ENCODE data around the gene CES2.
"Not testable (repeated sequence)": the region's sequence is repeated elsewhere in the genome, so short reads cannot be mapped to it uniquely, and the experiment has no call there.

The CES2 gene

DNA sequence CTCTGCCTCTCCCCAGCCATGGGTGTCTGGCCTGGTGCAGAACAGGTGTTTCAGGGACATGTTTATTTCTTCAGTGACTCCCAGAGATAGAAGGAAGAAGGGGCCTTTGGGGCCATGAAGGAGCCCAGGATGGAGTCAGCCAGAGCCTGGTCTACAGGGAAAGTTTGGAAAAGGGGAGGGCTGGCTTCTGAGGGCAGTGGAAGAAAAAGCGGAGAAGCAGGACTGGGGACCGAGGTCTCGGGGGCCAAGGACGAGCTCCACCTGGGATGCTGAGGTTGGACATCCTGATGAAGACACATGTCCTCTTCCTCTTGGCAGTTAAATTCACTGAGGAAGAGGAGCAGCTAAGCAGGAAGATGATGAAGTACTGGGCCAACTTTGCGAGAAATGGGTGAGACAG is 7.7 kb downstream of the CES2 start:
- peaks cover 0 to 7% (median 5%) of the 10 kb centered on the region in 4 experiments for H3K4me1 ChIP-seq (ENCODE audit: control extremely low read depth in 1 of 4, control insufficient read depth in 4 of 4, insufficient read depth in 4 of 4, low read length in 3 of 4)
- POLR2A ChIA-PET: no interaction called here
- DNase-seq: no peak
- H3K27me3 ChIP-seq (replicated peaks in 2 of 5; ENCODE audit: control insufficient read depth in 4 of 5, insufficient read depth in 5 of 5, low read length in 4 of 5): peaks cover 0 to 5% (median 4%) of the 10 kb centered on the region in 5 experiments
- no peak overlapping the region for H3K27ac ChIP-seq (ENCODE audit: insufficient read depth in 1 of 2, low read depth in 1 of 2, low read length in 2 of 2, poor library complexity in 1 of 2, severe bottlenecking in 2 of 2)
- CTCF ChIA-PET: interaction anchor here (0.8 to 3.6 kb wide), 9 partner anchors 9 to 250 kb away, joined by 3 to 13 read pairs (median 3); partner anchors contain the start of gene CIAO2B
- H3K36me3 ChIP-seq (ENCODE audit: control insufficient read depth in 4 of 4, insufficient read depth in 4 of 4, low read length in 3 of 4): peaks cover 14 to 60% (median 51%) of the 10 kb centered on the region in 4 experiments
- 100% methylated on average over 5 of the region's 5 CpGs for WGBS (ENCODE audit: insufficient coverage)
- H3K9me3 ChIP-seq (ENCODE audit: control extremely low read depth in 1 of 5, control insufficient read depth in 4 of 5, insufficient read depth in 2 of 5, low read depth in 1 of 5, low read length in 4 of 5): no peaks in the 10 kb centered on the region
- no peak overlapping the region for H3K4me3 ChIP-seq (ENCODE audit: control insufficient read depth in 1 of 7, extremely low read depth in 1 of 7, insufficient read depth in 4 of 7, low read depth in 2 of 7, low read length in 6 of 7)

DNA sequence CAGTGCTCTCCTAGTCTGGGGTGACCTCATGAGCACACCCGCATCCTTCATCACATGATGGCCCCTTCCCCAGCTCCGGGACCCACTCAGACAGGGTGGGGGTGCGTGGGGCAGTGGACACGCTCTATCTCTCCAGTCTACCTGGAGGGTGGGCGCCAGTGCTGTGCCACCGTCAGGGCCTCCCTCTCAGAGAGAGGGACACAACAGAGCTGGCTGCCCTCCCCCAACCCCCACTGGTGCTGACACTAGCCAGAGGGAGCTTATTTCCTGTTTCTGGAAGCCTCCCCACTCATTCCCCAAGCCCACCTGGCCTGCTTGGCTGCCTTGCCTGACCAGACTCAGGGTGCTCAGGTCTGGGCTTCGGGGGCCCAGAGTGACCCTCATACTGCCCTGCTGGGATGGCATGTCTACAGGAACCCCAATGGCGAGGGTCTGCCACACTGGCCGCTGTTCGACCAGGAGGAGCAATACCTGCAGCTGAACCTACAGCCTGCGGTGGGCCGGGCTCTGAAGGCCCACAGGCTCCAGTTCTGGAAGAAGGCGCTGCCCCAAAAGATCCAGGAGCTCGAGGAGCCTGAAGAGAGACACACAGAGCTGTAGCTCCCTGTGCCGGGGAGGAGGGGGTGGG is 8.2 kb downstream of the CES2 start:
- H3K36me3 ChIP-seq (ENCODE audit: control insufficient read depth in 4 of 4, insufficient read depth in 4 of 4, low read length in 3 of 4): peaks cover 14 to 55% (median 46%) of the 10 kb centered on the region in 4 experiments
- POLR2A ChIA-PET: no interaction called here
- 96% methylated on average over 14 of the region's 15 CpGs for WGBS (ENCODE audit: insufficient coverage)

DNA sequence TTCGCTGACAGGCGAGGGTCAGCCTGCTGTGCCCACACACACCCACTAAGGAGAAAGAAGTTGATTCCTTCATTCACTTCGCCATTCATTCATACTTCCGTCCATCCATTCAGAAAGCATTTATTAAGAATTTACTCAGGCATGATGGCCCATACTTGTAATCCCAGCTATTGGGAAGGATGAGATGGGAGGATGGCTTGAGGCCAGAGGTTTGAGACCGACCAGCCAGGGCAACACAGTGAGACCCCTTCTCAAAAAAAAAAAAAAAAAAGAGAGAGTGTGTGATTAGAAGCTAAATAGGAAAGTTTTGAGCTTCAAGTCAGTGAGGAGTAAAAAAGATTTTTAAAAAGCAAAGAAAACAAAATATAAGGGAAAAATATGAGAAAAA is 8.7 kb downstream of the CES2 start:
- DNase-seq: no peak
- 80% methylated on average over 1 of the region's 5 CpGs for WGBS (ENCODE audit: insufficient coverage)
- CTCF ChIA-PET: interaction anchor here (1.0 to 3.6 kb wide), 7 partner anchors 10 to 230 kb away, joined by 3 to 13 read pairs (median 3); partner anchors contain the start of gene CIAO2B

More for the DNA sequence above, 8.2 kb downstream of the CES2 start:
- no peak for DNase-seq
- Histone ChIP-seq H3K4me1 (ENCODE audit: control extremely low read depth in 1 of 4, control insufficient read depth in 4 of 4, insufficient read depth in 4 of 4, low read length in 3 of 4) (peaks cover 0 to 12% (median 11%) of the 10 kb centered on the region in 4 experiments), H3K9me3 (ENCODE audit: control extremely low read depth in 1 of 5, control insufficient read depth in 4 of 5, insufficient read depth in 2 of 5, low read depth in 1 of 5, low read length in 4 of 5) (no peaks in the 10 kb centered on the region), H3K27me3 (replicated peaks in 2 of 5; ENCODE audit: control insufficient read depth in 4 of 5, insufficient read depth in 5 of 5, low read length in 4 of 5) (peaks cover 3 to 11% (median 7%) of the 10 kb centered on the region in 5 experiments), H3K4me3 (ENCODE audit: control insufficient read depth in 1 of 7, extremely low read depth in 1 of 7, insufficient read depth in 4 of 7, low read depth in 2 of 7, low read length in 6 of 7) (no peak overlapping the region), H3K27ac (ENCODE audit: insufficient read depth in 1 of 2, low read depth in 1 of 2, low read length in 2 of 2, poor library complexity in 1 of 2, severe bottlenecking in 2 of 2) (no peak overlapping the region)
- CTCF ChIA-PET: interaction anchor here (1.0 to 3.6 kb wide), 10 partner anchors 9 to 250 kb away, joined by 3 to 13 read pairs (median 3); partner anchors contain the start of gene CIAO2B

DNA sequence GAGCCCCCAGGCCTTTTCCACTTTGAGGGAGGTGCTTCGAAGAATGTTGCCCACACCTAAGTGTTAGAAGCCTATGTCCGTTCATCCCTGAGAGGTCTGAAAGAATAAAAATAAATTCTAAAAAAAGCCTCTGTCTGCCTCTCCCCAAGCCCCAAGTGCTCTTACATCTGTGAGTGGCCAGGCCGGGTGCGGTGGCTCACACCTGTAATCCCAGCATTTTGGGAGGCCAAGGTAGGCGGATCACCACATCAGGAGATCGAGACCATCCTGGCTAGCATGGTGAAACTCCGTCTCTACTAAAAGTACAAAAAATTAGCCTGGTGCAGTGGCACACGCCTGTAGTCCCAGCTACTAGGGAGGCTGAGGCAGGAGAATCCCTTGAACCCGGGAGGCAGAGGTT is 9.7 kb downstream of the CES2 start:
- DNase-seq; H3K9me3 ChIP-seq (ENCODE audit: control extremely low read depth in 1 of 5, control insufficient read depth in 4 of 5, insufficient read depth in 2 of 5, low read depth in 1 of 5, low read length in 4 of 5); POLR2A ChIA-PET; H3K4me3 ChIP-seq (ENCODE audit: control insufficient read depth in 1 of 7, extremely low read depth in 1 of 7, insufficient read depth in 4 of 7, low read depth in 2 of 7, low read length in 6 of 7); H3K27ac ChIP-seq (ENCODE audit: insufficient read depth in 1 of 2, low read depth in 1 of 2, low read length in 2 of 2, poor library complexity in 1 of 2, severe bottlenecking in 2 of 2): not testable (repeated sequence)
- CTCF ChIA-PET: interaction anchor here (1.0 to 3.6 kb wide), 3 partner anchors 23 to 63 kb away, joined by 3 to 13 read pairs (median 3); no protein-coding TSS in a partner anchor
- Histone ChIP-seq H3K36me3 (ENCODE audit: control insufficient read depth in 4 of 4, insufficient read depth in 4 of 4, low read length in 3 of 4) (peaks cover 10 to 41% (median 36%) of the 10 kb centered on the region in 4 experiments), H3K27me3 (replicated peaks in 2 of 5; ENCODE audit: control insufficient read depth in 4 of 5, insufficient read depth in 5 of 5, low read length in 4 of 5) (peaks cover 3 to 25% (median 14%) of the 10 kb centered on the region in 5 experiments), H3K4me1 (ENCODE audit: control extremely low read depth in 1 of 4, control insufficient read depth in 4 of 4, insufficient read depth in 4 of 4, low read length in 3 of 4) (peaks cover 0 to 17% (median 14%) of the 10 kb centered on the region in 4 experiments)
- WGBS (ENCODE audit: insufficient coverage): 100% methylated on average over 8 of the region's 9 CpGs

More for the DNA sequence above, 8.7 kb downstream of the CES2 start:
- no peak overlapping the region for H3K27ac ChIP-seq (ENCODE audit: insufficient read depth in 1 of 2, low read depth in 1 of 2, low read length in 2 of 2, poor library complexity in 1 of 2, severe bottlenecking in 2 of 2)
- no peaks in the 10 kb centered on the region for H3K9me3 ChIP-seq (ENCODE audit: control extremely low read depth in 1 of 5, control insufficient read depth in 4 of 5, insufficient read depth in 2 of 5, low read depth in 1 of 5, low read length in 4 of 5)
- peaks cover 0 to 17% (median 14%) of the 10 kb centered on the region in 4 experiments for H3K4me1 ChIP-seq (ENCODE audit: control extremely low read depth in 1 of 4, control insufficient read depth in 4 of 4, insufficient read depth in 4 of 4, low read length in 3 of 4)
- POLR2A ChIA-PET: no interaction called here
- H3K36me3 ChIP-seq (ENCODE audit: control insufficient read depth in 4 of 4, insufficient read depth in 4 of 4, low read length in 3 of 4): peaks cover 12 to 50% (median 43%) of the 10 kb centered on the region in 4 experiments
- H3K27me3 ChIP-seq (replicated peaks in 2 of 5; ENCODE audit: control insufficient read depth in 4 of 5, insufficient read depth in 5 of 5, low read length in 4 of 5): peaks cover 3 to 16% (median 7%) of the 10 kb centered on the region in 5 experiments
- no peak overlapping the region for H3K4me3 ChIP-seq (ENCODE audit: control insufficient read depth in 1 of 7, extremely low read depth in 1 of 7, insufficient read depth in 4 of 7, low read depth in 2 of 7, low read length in 6 of 7)

DNA sequence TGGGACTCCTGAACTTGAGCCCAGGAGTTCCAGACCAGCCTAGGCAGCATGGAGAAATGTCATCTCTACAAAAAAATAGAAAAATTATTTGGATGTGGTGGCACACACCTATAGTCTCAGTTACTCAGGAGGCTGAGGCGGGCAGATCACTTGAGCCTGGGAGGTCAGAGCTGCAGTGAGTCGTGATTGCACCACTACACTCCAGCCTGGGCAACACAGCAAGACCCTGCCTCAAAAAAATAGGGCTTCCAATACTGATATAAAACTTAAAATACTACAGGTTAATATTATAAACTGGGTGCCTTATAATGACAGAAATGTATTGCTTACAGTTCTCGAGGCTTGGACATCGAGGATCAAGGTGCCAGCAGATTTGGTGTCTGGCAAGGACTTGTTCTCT is 10.6 kb downstream of the CES2 start:
- Histone ChIP-seq H3K4me3 (ENCODE audit: control insufficient read depth in 1 of 7, extremely low read depth in 1 of 7, insufficient read depth in 4 of 7, low read depth in 2 of 7, low read length in 6 of 7) (no peak overlapping the region), H3K9me3 (ENCODE audit: control extremely low read depth in 1 of 5, control insufficient read depth in 4 of 5, insufficient read depth in 2 of 5, low read depth in 1 of 5, low read length in 4 of 5) (no peaks in the 10 kb centered on the region), H3K36me3 (ENCODE audit: control insufficient read depth in 4 of 4, insufficient read depth in 4 of 4, low read length in 3 of 4) (peaks cover 5 to 31% (median 26%) of the 10 kb centered on the region in 4 experiments), H3K4me1 (ENCODE audit: control extremely low read depth in 1 of 4, control insufficient read depth in 4 of 4, insufficient read depth in 4 of 4, low read length in 3 of 4) (peaks cover 0 to 17% (median 14%) of the 10 kb centered on the region in 4 experiments), H3K27ac (ENCODE audit: insufficient read depth in 1 of 2, low read depth in 1 of 2, low read length in 2 of 2, poor library complexity in 1 of 2, severe bottlenecking in 2 of 2) (no peak overlapping the region), H3K27me3 (replicated peaks in 2 of 5; ENCODE audit: control insufficient read depth in 4 of 5, insufficient read depth in 5 of 5, low read length in 4 of 5) (peaks cover 8 to 33% (median 15%) of the 10 kb centered on the region in 5 experiments)
- POLR2A ChIA-PET: no interaction called here
- CTCF ChIA-PET: interaction anchor here (0.9 to 1.2 kb wide), 2 partner anchors 11 to 51 kb away, joined by 3 to 4 read pairs; no protein-coding TSS in a partner anchor
- no peak for DNase-seq
- WGBS (ENCODE audit: insufficient coverage): 100% methylated on average over 2 of the region's 4 CpGs

DNA sequence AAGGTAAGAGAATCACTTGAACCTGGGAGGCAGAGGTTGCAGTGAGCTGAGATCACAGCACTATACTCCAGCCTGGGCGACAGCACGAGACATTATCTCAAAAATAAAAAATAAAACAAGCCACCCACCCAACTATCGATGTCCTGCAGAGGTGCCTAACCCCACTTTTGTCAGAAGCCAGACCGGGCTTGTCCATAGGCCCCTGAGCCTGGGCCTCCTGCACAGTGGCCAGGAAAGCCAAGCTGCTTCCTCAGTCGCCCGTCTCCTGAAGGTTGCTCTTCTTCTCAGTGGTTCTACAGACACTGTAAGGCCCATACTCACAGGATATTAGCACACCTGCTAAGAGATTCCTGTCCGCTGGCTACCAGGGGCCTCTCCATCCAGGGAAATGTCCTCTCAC is 11.2 kb downstream of the CES2 start:
- H3K9me3 ChIP-seq (ENCODE audit: control extremely low read depth in 1 of 5, control insufficient read depth in 4 of 5, insufficient read depth in 2 of 5, low read depth in 1 of 5, low read length in 4 of 5): peaks cover 0 to 5% (median 0%) of the 10 kb centered on the region in 5 experiments
- ChIA-PET POLR2A (interaction anchor here (1.1 kb wide), 1 partner anchor 205 kb away, joined by 3 read pairs; no protein-coding TSS in a partner anchor), CTCF (interaction anchor here (0.9 to 1.7 kb wide), 3 partner anchors 8 to 52 kb away, joined by 3 to 6 read pairs (median 4); no protein-coding TSS in a partner anchor)

DNA sequence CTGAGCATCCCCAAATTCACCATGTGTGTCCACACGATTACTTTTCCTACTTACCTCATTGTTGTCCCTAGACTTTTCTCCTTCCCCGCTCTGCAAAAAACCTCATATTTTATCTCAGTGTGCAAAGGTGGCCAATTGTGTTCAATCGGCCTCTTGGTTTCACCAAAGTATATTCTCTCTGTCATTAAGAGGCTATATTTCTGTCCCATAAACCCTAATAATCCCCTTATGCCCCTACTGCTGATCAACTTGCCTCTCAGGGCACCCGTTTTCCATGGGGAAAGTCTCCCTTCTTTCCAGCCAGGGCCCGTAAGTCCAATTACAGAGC is 11.6 kb downstream of the CES2 start:
- ChIA-PET POLR2A (interaction anchor here (1.1 kb wide), 1 partner anchor 204 kb away, joined by 3 read pairs; no protein-coding TSS in a partner anchor), CTCF (interaction anchor here (0.9 to 1.7 kb wide), 8 partner anchors 9 to 222 kb away, joined by 3 to 6 read pairs (median 4); no protein-coding TSS in a partner anchor)
- peaks cover 10 to 42% (median 23%) of the 10 kb centered on the region in 5 experiments for H3K27me3 ChIP-seq (replicated peaks in 2 of 5; ENCODE audit: control insufficient read depth in 4 of 5, insufficient read depth in 5 of 5, low read length in 4 of 5)
- H3K4me3 ChIP-seq (ENCODE audit: control insufficient read depth in 1 of 7, extremely low read depth in 1 of 7, insufficient read depth in 4 of 7, low read depth in 2 of 7, low read length in 6 of 7): no peak overlapping the region
- 43% methylated on average over 4 of the region's 5 CpGs for WGBS (ENCODE audit: insufficient coverage)
- H3K36me3 ChIP-seq (ENCODE audit: control insufficient read depth in 4 of 4, insufficient read depth in 4 of 4, low read length in 3 of 4): peaks cover 2 to 21% (median 17%) of the 10 kb centered on the region in 4 experiments
- peaks cover 0 to 5% (median 0%) of the 10 kb centered on the region in 5 experiments for H3K9me3 ChIP-seq (ENCODE audit: control extremely low read depth in 1 of 5, control insufficient read depth in 4 of 5, insufficient read depth in 2 of 5, low read depth in 1 of 5, low read length in 4 of 5)
- no peak for DNase-seq
- H3K4me1 ChIP-seq (ENCODE audit: control extremely low read depth in 1 of 4, control insufficient read depth in 4 of 4, insufficient read depth in 4 of 4, low read length in 3 of 4): peaks cover 0 to 17% (median 14%) of the 10 kb centered on the region in 4 experiments
- H3K27ac ChIP-seq (ENCODE audit: insufficient read depth in 1 of 2, low read depth in 1 of 2, low read length in 2 of 2, poor library complexity in 1 of 2, severe bottlenecking in 2 of 2): no peak overlapping the region

More for the DNA sequence above, 11.2 kb downstream of the CES2 start:
- 80% methylated on average over 6 of the region's 7 CpGs for WGBS (ENCODE audit: insufficient coverage)
- Histone ChIP-seq H3K4me1 (ENCODE audit: control extremely low read depth in 1 of 4, control insufficient read depth in 4 of 4, insufficient read depth in 4 of 4, low read length in 3 of 4) (peaks cover 0 to 17% (median 14%) of the 10 kb centered on the region in 4 experiments), H3K36me3 (ENCODE audit: control insufficient read depth in 4 of 4, insufficient read depth in 4 of 4, low read length in 3 of 4) (peaks cover 2 to 25% (median 20%) of the 10 kb centered on the region in 4 experiments), H3K27ac (ENCODE audit: insufficient read depth in 1 of 2, low read depth in 1 of 2, low read length in 2 of 2, poor library complexity in 1 of 2, severe bottlenecking in 2 of 2) (no peak overlapping the region), H3K27me3 (replicated peaks in 2 of 5; ENCODE audit: control insufficient read depth in 4 of 5, insufficient read depth in 5 of 5, low read length in 4 of 5) (peaks cover 10 to 40% (median 19%) of the 10 kb centered on the region in 5 experiments), H3K4me3 (ENCODE audit: control insufficient read depth in 1 of 7, extremely low read depth in 1 of 7, insufficient read depth in 4 of 7, low read depth in 2 of 7, low read length in 6 of 7) (no peak overlapping the region)
- no peak for DNase-seq

All from common myeloid progenitor, CD34-positive (primary cell).